GM23338 (cell line): ENCODE results near the gene SYNE2. TPM values are rescaled to one million over a fixed set of nuclear protein-coding genes. Genes with fewer than 3 reads are reported as not detected.

ENCODE experiments used
- ATAC-seq: fragments of 200-7000 bp; cut with Tn5 transposase; 3 replicates; pipeline ENCODE4 v1.9.1; 2020
- DNase-seq: peaks from one replicate; pipeline ENCODE4 v3.0.0-alpha.2; 2015; ENCODE audit warnings: low spot score
- H2AFZ ChIP-seq: fragments of 200-600 bp; sonication (generic); 2 replicates; pipeline ENCODE4 v1.8.0; 2016; ENCODE audit warnings: antibody characterized with exemption, mild to moderate bottlenecking, moderate library complexity
- H3F3A ChIP-seq: fragments of 200-600 bp; sonication (generic); replicated peaks from 2 replicates; pipeline ENCODE4 v1.8.0; 2017; ENCODE audit warnings: antibody characterized with exemption, mixed run types, low read depth
- H3K27ac ChIP-seq: fragments of 200-600 bp; sonication (generic); 2 replicates; pipeline ENCODE4 v1.6.1; 2016; ENCODE audit warnings: low read depth
- H3K27me3 ChIP-seq: fragments of 200-600 bp; sonication (generic); 2 replicates; pipeline ENCODE4 v1.8.0; 2016; ENCODE audit warnings: mild to moderate bottlenecking, mixed run types, moderate library complexity; ENCODE audit not compliant: insufficient read depth
- H3K36me3 ChIP-seq: fragments of 200-600 bp; sonication (generic); 2 replicates; pipeline ENCODE4 v1.8.0; 2016; ENCODE audit warnings: mild to moderate bottlenecking; ENCODE audit not compliant: insufficient read depth
- H3K4me1 ChIP-seq: fragments of 200-600 bp; sonication (generic); 2 replicates; pipeline ENCODE4 v1.8.0; 2016; ENCODE audit warnings: mild to moderate bottlenecking, moderate library complexity; ENCODE audit not compliant: insufficient read depth
- H3K4me2 ChIP-seq: fragments of 200-600 bp; sonication (generic); 2 replicates; pipeline ENCODE4 v1.7.1; 2017; ENCODE audit warnings: mixed run types
- H3K4me3 ChIP-seq: fragments of 200-600 bp; sonication (generic); 2 replicates; pipeline ENCODE4 v1.6.1; 2016; ENCODE audit warnings: mixed run types
- H3K79me2 ChIP-seq: fragments of 200-600 bp; sonication (generic); replicated peaks from 2 replicates; pipeline ENCODE4 v1.8.0; 2017; ENCODE audit warnings: mild to moderate bottlenecking; ENCODE audit not compliant: insufficient read depth
- H3K9me2 ChIP-seq: fragments of 200-600 bp; sonication (generic); 2 replicates; pipeline ENCODE4 v1.8.0; 2017; ENCODE audit not compliant: insufficient read depth
- H4K20me1 ChIP-seq: fragments of 200-600 bp; sonication (generic); replicated peaks from 2 replicates; pipeline ENCODE4 v1.8.0; 2017; ENCODE audit warnings: mild to moderate bottlenecking; ENCODE audit not compliant: insufficient read depth
- H3K27ac Mint-ChIP-seq: 2 replicates; pipeline ENCODE4 v1.8.0; 2020; ENCODE audit warnings: inconsistent platforms, mild to moderate bottlenecking, moderate library complexity, mixed read lengths
- H3K27me3 Mint-ChIP-seq: 3 replicates; pipeline ENCODE4 v1.8.0; 2022; ENCODE audit warnings: low read depth, mild to moderate bottlenecking, moderate library complexity, mixed read lengths, inconsistent platforms; ENCODE audit not compliant: insufficient read depth, poor library complexity
- H3K36me3 Mint-ChIP-seq: 3 replicates; pipeline ENCODE4 v1.8.0; 2021; ENCODE audit warnings: low read depth, mild to moderate bottlenecking, inconsistent platforms, moderate library complexity, mixed read lengths
- H3K4me1 Mint-ChIP-seq: 3 replicates; pipeline ENCODE4 v1.8.0; 2020; ENCODE audit warnings: mild to moderate bottlenecking, inconsistent platforms, mixed read lengths
- H3K4me3 Mint-ChIP-seq: 3 replicates; pipeline ENCODE4 v1.8.0; 2021; ENCODE audit warnings: moderate library complexity, mild to moderate bottlenecking, inconsistent platforms, mixed read lengths
- H3K9me3 Mint-ChIP-seq: 3 replicates; pipeline ENCODE4 v1.8.0; 2020; ENCODE audit warnings: moderate library complexity, mild to moderate bottlenecking, inconsistent platforms, mixed read lengths
- ETS1 ChIP-seq: IDR thresholded peaks from 2 replicates; pipeline ENCODE4 v1.6.1; 2016; ENCODE audit warnings: antibody characterized with exemption
- polyA plus RNA-seq: library from polyadenylated mRNA; unstranded; fragments of >200 nt; fragmentation: Nextera tagmentation; extraction: Ambion mirVana; gene quantifications from 2 replicates; pipeline ENCODE4 v1.2.1, GENCODE V29; 2016
- total RNA-seq: library from RNA; depleted of rRNA; stranded (reverse); fragments of >200 nt; shearing (Covaris generic); gene quantifications from 2 replicates; pipeline ENCODE4 v1.2.3, GENCODE V29; 2014
- TF ChIP-seq, protein P1 (sequence below): fragments of 250-450 bp; sonication (Bioruptor Pico); IDR thresholded peaks from 2 replicates; pipeline ENCODE4 v1.5.0; 2020; ENCODE audit warnings: mild to moderate bottlenecking, moderate library complexity
- TF ChIP-seq, protein P2 (sequence below), 2 experiments: fragments of 200-600 bp in 1 of 2; sonication (generic) in 1 of 2; conservative IDR thresholded peaks; 2 replicates each; pipeline versions ENCODE4 v1.5.1 to v1.6.1; 2016 to 2017; ENCODE audit warnings: antibody characterized with exemption in 2 of 2, low read depth in 2 of 2, mild to moderate bottlenecking in 2 of 2, moderate library complexity in 1 of 2

Gene SYNE2
- total and polyA plus RNA-seq, 2 experiments from 2014 or later: 34.3 to 86.5 TPM

- TF ChIP-seq, protein P1, sequence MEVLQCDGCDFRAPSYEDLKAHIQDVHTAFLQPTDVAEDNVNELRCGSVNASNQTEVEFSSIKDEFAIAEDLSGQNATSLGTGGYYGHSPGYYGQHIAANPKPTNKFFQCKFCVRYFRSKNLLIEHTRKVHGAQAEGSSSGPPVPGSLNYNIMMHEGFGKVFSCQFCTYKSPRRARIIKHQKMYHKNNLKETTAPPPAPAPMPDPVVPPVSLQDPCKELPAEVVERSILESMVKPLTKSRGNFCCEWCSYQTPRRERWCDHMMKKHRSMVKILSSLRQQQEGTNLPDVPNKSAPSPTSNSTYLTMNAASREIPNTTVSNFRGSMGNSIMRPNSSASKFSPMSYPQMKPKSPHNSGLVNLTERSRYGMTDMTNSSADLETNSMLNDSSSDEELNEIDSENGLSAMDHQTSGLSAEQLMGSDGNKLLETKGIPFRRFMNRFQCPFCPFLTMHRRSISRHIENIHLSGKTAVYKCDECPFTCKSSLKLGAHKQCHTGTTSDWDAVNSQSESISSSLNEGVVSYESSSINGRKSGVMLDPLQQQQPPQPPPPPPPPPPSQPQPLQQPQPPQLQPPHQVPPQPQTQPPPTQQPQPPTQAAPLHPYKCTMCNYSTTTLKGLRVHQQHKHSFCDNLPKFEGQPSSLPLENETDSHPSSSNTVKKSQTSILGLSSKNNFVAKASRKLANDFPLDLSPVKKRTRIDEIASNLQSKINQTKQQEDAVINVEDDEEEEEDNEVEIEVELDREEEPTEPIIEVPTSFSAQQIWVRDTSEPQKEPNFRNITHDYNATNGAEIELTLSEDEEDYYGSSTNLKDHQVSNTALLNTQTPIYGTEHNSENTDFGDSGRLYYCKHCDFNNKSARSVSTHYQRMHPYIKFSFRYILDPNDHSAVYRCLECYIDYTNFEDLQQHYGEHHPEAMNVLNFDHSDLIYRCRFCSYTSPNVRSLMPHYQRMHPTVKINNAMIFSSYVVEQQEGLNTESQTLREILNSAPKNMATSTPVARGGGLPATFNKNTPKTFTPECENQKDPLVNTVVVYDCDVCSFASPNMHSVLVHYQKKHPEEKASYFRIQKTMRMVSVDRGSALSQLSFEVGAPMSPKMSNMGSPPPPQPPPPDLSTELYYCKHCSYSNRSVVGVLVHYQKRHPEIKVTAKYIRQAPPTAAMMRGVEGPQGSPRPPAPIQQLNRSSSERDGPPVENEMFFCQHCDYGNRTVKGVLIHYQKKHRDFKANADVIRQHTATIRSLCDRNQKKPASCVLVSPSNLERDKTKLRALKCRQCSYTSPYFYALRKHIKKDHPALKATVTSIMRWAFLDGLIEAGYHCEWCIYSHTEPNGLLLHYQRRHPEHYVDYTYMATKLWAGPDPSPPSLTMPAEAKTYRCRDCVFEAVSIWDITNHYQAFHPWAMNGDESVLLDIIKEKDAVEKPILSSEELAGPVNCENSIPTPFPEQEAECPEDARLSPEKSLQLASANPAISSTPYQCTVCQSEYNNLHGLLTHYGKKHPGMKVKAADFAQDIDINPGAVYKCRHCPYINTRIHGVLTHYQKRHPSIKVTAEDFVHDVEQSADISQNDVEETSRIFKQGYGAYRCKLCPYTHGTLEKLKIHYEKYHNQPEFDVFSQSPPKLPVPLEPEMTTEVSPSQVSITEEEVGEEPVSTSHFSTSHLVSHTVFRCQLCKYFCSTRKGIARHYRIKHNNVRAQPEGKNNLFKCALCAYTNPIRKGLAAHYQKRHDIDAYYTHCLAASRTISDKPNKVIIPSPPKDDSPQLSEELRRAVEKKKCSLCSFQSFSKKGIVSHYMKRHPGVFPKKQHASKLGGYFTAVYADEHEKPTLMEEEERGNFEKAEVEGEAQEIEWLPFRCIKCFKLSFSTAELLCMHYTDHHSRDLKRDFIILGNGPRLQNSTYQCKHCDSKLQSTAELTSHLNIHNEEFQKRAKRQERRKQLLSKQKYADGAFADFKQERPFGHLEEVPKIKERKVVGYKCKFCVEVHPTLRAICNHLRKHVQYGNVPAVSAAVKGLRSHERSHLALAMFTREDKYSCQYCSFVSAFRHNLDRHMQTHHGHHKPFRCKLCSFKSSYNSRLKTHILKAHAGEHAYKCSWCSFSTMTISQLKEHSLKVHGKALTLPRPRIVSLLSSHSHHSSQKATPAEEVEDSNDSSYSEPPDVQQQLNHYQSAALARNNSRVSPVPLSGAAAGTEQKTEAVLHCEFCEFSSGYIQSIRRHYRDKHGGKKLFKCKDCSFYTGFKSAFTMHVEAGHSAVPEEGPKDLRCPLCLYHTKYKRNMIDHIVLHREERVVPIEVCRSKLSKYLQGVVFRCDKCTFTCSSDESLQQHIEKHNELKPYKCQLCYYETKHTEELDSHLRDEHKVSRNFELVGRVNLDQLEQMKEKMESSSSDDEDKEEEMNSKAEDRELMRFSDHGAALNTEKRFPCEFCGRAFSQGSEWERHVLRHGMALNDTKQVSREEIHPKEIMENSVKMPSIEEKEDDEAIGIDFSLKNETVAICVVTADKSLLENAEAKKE (CRISPR knock-in tag): no peak
Measured at GRCh38 chr14:64147126-64147790, 294.5 kb downstream of the SYNE2 start (continued).

- no peaks in the 10 kb centered on the region for H3K27me3 ChIP-seq
- no peaks in the 10 kb centered on the region for H3K4me1 ChIP-seq
- no peak overlapping the region for H3K4me2 ChIP-seq
- ATAC-seq: no peak
- Mint-ChIP-seq H3K27me3 (no peaks in the 10 kb centered on the region), H3K4me1 (0 out of 3 replicates have a peak, but pooled peaks cover 2% of the 10 kb centered on the region), H3K27ac (no peak overlapping the region), H3K9me3 (no peaks in the 10 kb centered on the region), H3K4me3 (no peak overlapping the region), H3K36me3 (peaks cover 10% of the 10 kb centered on the region; the same call in 2 of the 3 replicates)
- no peaks in the 10 kb centered on the region for H3K9me2 ChIP-seq
- H3K79me2 ChIP-seq: no peaks in the 10 kb centered on the region
- no peaks in the 10 kb centered on the region; the same call in none of the 2 replicates for H3K36me3 ChIP-seq
- no peak overlapping the region for H2AFZ ChIP-seq
- TF ChIP-seq, protein P2, sequence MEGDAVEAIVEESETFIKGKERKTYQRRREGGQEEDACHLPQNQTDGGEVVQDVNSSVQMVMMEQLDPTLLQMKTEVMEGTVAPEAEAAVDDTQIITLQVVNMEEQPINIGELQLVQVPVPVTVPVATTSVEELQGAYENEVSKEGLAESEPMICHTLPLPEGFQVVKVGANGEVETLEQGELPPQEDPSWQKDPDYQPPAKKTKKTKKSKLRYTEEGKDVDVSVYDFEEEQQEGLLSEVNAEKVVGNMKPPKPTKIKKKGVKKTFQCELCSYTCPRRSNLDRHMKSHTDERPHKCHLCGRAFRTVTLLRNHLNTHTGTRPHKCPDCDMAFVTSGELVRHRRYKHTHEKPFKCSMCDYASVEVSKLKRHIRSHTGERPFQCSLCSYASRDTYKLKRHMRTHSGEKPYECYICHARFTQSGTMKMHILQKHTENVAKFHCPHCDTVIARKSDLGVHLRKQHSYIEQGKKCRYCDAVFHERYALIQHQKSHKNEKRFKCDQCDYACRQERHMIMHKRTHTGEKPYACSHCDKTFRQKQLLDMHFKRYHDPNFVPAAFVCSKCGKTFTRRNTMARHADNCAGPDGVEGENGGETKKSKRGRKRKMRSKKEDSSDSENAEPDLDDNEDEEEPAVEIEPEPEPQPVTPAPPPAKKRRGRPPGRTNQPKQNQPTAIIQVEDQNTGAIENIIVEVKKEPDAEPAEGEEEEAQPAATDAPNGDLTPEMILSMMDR (conservative IDR thresholded peaks at IDR 0.05; ENCODE audit: low read depth in 2 of 2): no peak
- TF ChIP-seq ETS1: no peak
- TF ChIP-seq, protein P1 (CRISPR knock-in tag): no peak
- no peak overlapping the region for H3K27ac ChIP-seq
- no peaks in the 10 kb centered on the region; the same call in 1 of the 2 replicates for H4K20me1 ChIP-seq
- H3F3A ChIP-seq: no peaks in the 10 kb centered on the region
- no peak overlapping the region for H3K4me3 ChIP-seq
- DNase-seq: no peak
Measured at GRCh38 chr14:64149921-64150320, 297.1 kb downstream of the SYNE2 start.
